Right forelimb (tissue), 1 donor: Measurements from ENCODE around the gene MOV10.

Experiments
- DNase-seq: peaks from one replicate; pipeline ENCODE4 v3.0.0-alpha.2; 2018

MOV10 gene

GRCh38 chr1:112675728-112676381 lies 1.4 kb downstream of the MOV10 start:
- DNase-seq, result no peak

- DNase-seq, result no peak
Observed at GRCh38 chr1:112676543-112676942, 2.1 kb downstream of the MOV10 start.

- no peak for DNase-seq
Observed at GRCh38 chr1:112677501-112677900, 3.0 kb downstream of the MOV10 start.

GRCh38 chr1:112678605-112679004 lies 4.1 kb downstream of the MOV10 start:
- DNase-seq, result no peak

- no peak for DNase-seq
Observed at GRCh38 chr1:112685913-112686312, 11.5 kb downstream of the MOV10 start.

DNA sequence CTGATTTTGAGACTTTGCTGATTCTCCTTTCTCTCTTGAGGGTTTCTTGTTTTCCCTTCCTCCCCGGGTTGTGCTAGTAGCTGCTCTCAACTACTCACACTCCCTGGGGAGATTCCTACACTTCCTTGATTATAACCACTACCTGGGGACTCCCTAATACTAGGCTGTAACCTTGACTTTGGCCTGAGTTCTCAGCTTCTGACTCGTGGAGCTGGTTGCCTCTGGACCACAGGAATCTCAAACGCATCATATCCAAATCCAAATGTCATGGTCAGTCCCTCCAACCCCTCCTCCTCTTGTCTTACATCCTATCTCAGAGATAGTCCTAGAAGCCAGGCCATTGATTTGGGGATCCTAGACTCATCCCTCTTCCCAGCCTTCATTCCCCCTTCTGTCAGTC lies 12.0 kb downstream of the MOV10 start:
- DNase-seq, result no peak

- no peak for DNase-seq
Observed at GRCh38 chr1:112686835-112687234, 12.4 kb downstream of the MOV10 start.

DNA sequence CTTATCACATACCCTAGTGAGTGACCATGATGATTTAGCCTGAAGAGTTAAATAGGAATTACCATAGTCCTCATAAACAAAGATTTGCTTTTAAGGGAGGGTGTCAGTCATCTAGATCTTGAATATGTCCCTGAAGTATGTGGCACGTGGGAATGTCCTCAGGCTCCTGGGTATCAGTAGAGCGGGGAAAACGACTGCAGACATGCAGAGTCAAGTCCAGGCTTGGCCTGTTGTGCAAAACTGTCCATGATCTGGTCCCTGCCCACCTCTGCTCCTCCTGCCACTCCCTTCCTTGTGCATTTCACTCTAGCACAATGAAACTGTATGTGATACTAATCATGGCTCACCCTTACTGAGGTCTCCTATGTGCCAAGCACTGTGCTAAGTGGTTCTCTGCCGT lies 12.9 kb downstream of the MOV10 start:
- DNase-seq, result no peak

- no peak for DNase-seq
Observed at GRCh38 chr1:112687785-112688496, 13.5 kb downstream of the MOV10 start.

DNA sequence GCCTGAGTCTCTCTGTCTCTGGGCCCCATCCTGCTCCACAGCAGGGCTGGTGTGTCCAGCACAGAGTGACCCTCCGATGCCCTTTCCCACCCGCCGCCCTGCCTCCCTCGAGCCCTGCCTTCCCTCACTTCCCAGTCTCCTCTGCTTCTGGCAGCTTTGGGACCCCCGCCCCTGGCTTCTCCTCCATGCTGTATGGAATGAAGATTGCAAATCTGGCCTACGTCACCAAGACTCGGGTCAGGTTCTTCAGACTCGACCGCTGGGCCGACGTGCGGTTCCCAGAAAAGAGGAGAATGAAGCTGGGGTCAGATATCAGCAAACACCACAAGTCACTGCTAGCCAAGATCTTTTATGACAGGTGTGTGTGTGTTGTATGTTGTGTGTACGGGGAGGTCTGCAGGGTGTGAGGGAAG lies 14.3 kb downstream of the MOV10 start:
- DNase-seq, result no peak

DNA sequence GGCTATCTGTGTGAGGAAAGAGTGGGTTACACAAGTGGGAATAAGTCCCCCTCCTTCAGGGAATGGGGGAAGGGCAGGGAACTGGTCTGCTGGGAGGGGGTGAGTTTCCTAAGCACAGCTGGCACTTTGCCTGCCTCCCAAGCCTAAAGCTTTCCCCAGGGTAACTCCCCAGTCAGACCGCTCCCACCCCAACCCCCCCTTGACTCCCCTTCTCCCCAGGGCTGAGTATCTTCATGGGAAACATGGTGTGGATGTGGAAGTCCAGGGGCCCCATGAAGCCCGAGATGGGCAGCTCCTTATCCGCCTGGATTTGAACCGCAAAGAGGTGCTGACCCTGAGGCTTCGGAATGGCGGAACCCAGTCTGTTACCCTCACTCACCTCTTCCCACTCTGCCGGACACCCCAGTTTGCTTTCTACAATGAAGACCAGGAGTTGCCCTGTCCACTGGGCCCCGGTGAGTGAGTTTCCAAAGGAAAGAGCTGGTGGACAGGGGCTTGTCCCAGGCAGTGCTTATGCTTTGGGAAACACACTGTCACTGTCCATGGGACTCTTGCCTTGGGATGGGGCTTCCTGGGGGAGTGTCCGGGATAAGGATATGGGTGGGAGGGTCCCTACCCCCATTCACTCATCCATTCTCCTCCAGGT lies 14.9 kb downstream of the MOV10 start:
- no peak for DNase-seq

DNA sequence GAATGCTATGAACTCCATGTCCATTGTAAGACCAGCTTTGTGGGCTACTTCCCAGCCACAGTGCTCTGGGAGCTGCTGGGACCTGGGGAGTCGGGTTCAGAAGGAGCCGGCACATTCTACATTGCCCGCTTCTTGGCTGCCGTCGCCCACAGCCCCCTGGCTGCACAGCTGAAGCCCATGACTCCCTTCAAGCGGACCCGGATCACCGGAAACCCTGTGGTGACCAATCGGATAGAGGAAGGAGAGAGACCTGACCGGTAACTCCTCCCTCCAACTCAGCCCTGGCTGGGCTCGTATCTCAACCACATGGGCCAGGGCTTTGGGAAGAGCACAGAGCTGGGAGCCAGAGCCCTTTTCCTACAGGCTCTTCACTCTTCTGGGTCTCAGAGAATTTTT lies 15.4 kb downstream of the MOV10 start:
- DNase-seq, result no peak

GRCh38 chr1:112692681-112693080 lies 18.2 kb downstream of the MOV10 start:
- DNase-seq, result no peak

DNA sequence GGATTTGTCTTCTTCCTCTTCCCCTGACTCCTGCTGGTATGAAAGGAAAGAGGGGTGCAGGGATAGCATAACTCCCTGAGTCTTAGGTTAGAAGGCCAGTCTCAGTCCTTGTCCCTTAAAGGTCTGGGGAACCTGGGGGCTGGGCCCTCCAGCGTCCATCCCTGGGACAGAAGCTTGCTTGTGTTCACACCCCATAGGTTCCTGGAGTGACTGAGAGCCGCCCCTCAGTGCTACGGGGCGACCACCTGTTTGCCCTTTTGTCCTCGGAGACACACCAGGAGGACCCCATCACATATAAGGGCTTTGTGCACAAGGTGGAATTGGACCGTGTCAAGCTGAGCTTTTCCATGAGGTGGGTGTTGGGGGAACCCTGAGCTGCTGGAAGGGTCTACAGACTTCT lies 19.4 kb downstream of the MOV10 start:
- DNase-seq, result no peak

- DNase-seq, result no peak
Observed at GRCh38 chr1:112694363-112694929, 20.0 kb downstream of the MOV10 start.

- DNase-seq, result no peak
Observed at GRCh38 chr1:112695276-112695675, 20.8 kb downstream of the MOV10 start.

GRCh38 chr1:112696578-112697314 lies 22.3 kb downstream of the MOV10 start:
- no peak for DNase-seq

GRCh38 chr1:112697781-112698201 lies 23.3 kb downstream of the MOV10 start:
- no peak for DNase-seq

- DNase-seq, result no peak
Observed at GRCh38 chr1:112698366-112699310, 24.2 kb downstream of the MOV10 start.

DNA sequence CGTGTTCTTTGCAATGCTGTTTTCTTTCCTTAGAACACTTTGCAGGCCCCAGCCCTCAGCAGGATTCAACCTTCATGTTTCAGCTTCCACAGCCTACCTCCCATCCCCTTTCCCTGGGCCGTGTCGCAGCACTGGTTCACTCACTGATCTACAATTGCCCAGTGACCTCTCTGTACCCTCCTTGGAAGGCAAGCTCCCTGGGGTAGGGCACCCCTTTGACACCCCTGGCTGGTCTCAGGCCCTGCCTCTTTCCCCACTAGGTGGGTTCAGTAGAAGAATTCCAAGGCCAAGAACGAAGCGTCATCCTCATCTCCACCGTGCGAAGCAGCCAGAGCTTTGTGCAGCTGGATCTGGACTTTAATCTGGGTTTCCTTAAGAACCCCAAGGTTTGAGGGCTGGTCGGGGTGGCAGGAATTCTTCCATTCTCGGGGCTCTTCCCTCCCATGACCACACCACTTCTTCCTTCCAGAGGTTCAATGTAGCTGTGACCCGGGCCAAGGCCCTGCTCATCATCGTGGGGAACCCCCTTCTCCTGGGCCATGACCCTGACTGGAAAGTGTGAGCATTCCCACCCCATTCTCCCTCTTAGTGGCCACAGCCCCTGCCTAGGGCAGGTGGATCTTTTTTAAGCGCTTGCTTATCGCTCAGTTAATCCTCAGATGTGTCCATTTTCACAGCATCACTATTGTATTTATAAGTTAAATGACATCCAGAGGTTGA lies 25.1 kb downstream of the MOV10 start:
- no peak for DNase-seq
